ENCODE results near the gene MTFMT.
"Not testable (repeated sequence)": the region's sequence is repeated elsewhere in the genome, so short reads cannot be mapped to it uniquely, and the experiment has no call there.

The MTFMT gene

GRCh38 chr15:65051266-65051665 lies 21.8 kb upstream of the MTFMT start:
- TF ChIP-seq FOXA1 (IDR thresholded peaks at IDR 0.05) (no peak), FOXM1 (IDR thresholded peaks at IDR 0.05; ENCODE audit: borderline replicate concordance) (no peak), NFRKB (IDR thresholded peaks at IDR 0.05) (no peak), SP1 (IDR thresholded peaks at IDR 0.05) (no peak), ELF4 (IDR thresholded peaks at IDR 0.05) (no peak), ARNT (IDR thresholded peaks at IDR 0.05) (no peak), SUZ12 (IDR thresholded peaks at IDR 0.05) (no peak), FOXK2 (IDR thresholded peaks at IDR 0.05) (no peak), HDGF (IDR thresholded peaks at IDR 0.05; ENCODE audit: borderline replicate concordance) (no peak), TARDBP (IDR thresholded peaks at IDR 0.05) (no peak), CTBP1 (IDR thresholded peaks at IDR 0.05; ENCODE audit: borderline replicate concordance) (no peak), PKNOX1 (IDR thresholded peaks at IDR 0.05) (no peak), L3MBTL2 (conservative IDR thresholded peaks at IDR 0.05) (no peak), ZNF384 (IDR thresholded peaks at IDR 0.05) (no peak), LEF1 (IDR thresholded peaks at IDR 0.05; ENCODE audit: borderline replicate concordance) (no peak), BHLHE40 (IDR thresholded peaks at IDR 0.05; ENCODE audit: borderline replicate concordance) (no peak)
- no peak for DNase-seq (ENCODE audit: extremely low spot score)
- CTCF ChIA-PET = interaction anchor here (0.6 to 1.4 kb wide), 2 partner anchors 50 to 268 kb away, joined by 5 to 8 read pairs; no protein-coding TSS in a partner anchor
- POLR2A ChIA-PET = no interaction called here

DNA sequence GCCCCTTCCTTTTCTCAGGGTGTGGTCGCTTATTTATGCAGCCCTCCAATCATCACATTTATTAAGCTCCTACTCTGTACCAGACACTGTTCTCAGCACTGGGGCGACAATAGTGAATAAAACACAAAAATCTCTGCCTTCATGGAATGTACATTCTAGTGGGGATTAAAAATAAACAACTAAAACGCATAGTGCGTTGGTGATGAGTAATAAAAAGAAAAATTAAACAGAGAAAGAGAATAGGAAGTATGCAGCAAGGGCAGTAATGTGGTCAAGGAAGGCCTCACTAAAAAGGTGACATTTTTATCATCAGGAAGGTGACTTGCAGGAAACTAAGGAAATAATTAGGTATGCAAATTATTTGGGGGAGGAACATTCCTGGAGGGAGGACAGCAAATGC lies 20.8 kb upstream of the MTFMT start:
- TF ChIP-seq HDGF (IDR thresholded peaks at IDR 0.05; ENCODE audit: borderline replicate concordance) = no peak
- no peak for TF ChIP-seq CTBP1 (IDR thresholded peaks at IDR 0.05; ENCODE audit: borderline replicate concordance)
- POLR2A ChIA-PET = no interaction called here
- CTCF ChIA-PET = interaction anchor here (0.9 to 1.4 kb wide), 2 partner anchors 33 to 51 kb away, joined by 4 to 5 read pairs; no protein-coding TSS in a partner anchor
- DNase-seq (ENCODE audit: extremely low spot score) = no peak

DNA sequence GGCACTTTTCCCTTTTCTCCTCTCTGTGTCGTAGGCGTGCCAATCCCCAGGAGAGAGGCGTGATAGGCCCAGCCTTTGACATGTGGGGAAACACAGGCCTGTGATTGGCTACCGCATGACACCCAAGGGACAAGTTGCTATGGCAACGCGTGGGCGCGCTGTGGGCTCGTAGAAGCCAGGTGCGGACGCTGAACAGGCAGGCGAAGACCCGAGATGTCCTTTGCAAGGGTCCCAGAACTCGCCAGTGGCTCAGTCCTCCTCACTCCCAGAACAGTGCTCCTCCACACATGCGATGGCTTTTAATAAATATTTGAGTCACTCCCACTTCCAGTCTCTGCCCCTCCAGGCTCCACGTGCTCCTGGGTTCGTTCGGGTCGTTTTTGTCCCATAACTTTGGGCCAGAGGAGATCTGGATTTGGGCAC lies 20.0 kb upstream of the MTFMT start:
- CTCF ChIA-PET = interaction anchor here (1.5 kb wide), 1 partner anchor 52 kb away, joined by 5 read pairs; no protein-coding TSS in a partner anchor
- DNase-seq (ENCODE audit: extremely low spot score) = peak; percentile 93
- POLR2A ChIA-PET = no interaction called here
- no peak for TF ChIP-seq ELF4 (IDR thresholded peaks at IDR 0.05)
- TF ChIP-seq FOXK2 (IDR thresholded peaks at IDR 0.05) = no peak
- TF ChIP-seq PKNOX1 (IDR thresholded peaks at IDR 0.05) = peak; percentile 89
- no peak for TF ChIP-seq NFRKB (IDR thresholded peaks at IDR 0.05)
- no peak for TF ChIP-seq CTBP1 (IDR thresholded peaks at IDR 0.05; ENCODE audit: borderline replicate concordance)
- TF ChIP-seq HDGF (IDR thresholded peaks at IDR 0.05; ENCODE audit: borderline replicate concordance) = no peak
- no peak for TF ChIP-seq FOXM1 (IDR thresholded peaks at IDR 0.05; ENCODE audit: borderline replicate concordance)
- TF ChIP-seq SUZ12 (IDR thresholded peaks at IDR 0.05) = no peak
- TF ChIP-seq L3MBTL2 (conservative IDR thresholded peaks at IDR 0.05) = peak; percentile 90

- TF ChIP-seq ZNF384 (IDR thresholded peaks at IDR 0.05) (no peak), SUZ12 (IDR thresholded peaks at IDR 0.05) (no peak), HDGF (IDR thresholded peaks at IDR 0.05; ENCODE audit: borderline replicate concordance) (no peak), FOXM1 (IDR thresholded peaks at IDR 0.05; ENCODE audit: borderline replicate concordance) (no peak), PKNOX1 (IDR thresholded peaks at IDR 0.05) (no peak), FOXA1 (IDR thresholded peaks at IDR 0.05) (no peak), ARNT (IDR thresholded peaks at IDR 0.05) (no peak), NFRKB (IDR thresholded peaks at IDR 0.05) (no peak), CTBP1 (IDR thresholded peaks at IDR 0.05; ENCODE audit: borderline replicate concordance) (no peak), SP1 (IDR thresholded peaks at IDR 0.05) (no peak), ELF4 (IDR thresholded peaks at IDR 0.05) (no peak), L3MBTL2 (conservative IDR thresholded peaks at IDR 0.05) (no peak), FOXK2 (IDR thresholded peaks at IDR 0.05) (no peak)
- ChIA-PET CTCF (interaction anchor here (1.5 kb wide), 1 partner anchor 53 kb away, joined by 5 read pairs; no protein-coding TSS in a partner anchor), POLR2A (no interaction called here)
- DNase-seq (ENCODE audit: extremely low spot score) = no peak
These were observed 18.8 kb upstream of the MTFMT start for GRCh38 chr15:65048241-65048640.

GRCh38 chr15:65044724-65045481 lies 15.5 kb upstream of the MTFMT start, which contains the start of gene SLC51B:
TSS of gene SLC51B (plus strand) at chr15:65045387. CDS start at chr15:65050005, 4,618 bp downstream.
- DNase-seq (ENCODE audit: extremely low spot score) = no peak
- no peak for TF ChIP-seq FOXA1 (IDR thresholded peaks at IDR 0.05)
- POLR2A ChIA-PET = no interaction called here
- CTCF ChIA-PET = interaction anchor here (0.5 to 0.6 kb wide), 2 partner anchors 22 kb away, joined by 3 to 4 read pairs; no protein-coding TSS in a partner anchor

DNA sequence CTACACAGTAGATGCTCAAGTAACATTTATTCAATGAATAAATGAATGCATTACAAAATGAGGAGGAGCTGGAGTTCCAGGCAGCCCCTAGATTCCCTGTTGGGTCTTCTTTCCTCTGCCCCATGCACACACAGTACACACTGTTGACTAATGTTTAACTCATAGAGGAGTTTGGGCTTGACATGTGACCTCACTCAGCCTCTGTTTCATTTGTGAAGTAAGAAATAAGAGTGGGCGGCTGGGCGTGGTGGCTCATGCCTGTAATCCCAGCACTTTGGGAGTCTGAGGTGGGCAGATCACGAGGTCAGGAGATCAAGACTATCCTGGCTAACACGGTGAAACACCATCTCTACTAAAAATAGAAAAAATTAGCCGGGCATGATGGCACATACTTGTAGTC lies 14.8 kb upstream of the MTFMT start:
- CTCF ChIA-PET = interaction anchor here (0.6 to 0.8 kb wide), 3 partner anchors 10 to 22 kb away, joined by 3 to 4 read pairs (median 3); no protein-coding TSS in a partner anchor
- DNase-seq (ENCODE audit: extremely low spot score); POLR2A ChIA-PET: not testable (repeated sequence)

All from HEK293T (cell line).